ENCODE results near the gene HMCES. TPM values are rescaled to one million over a fixed set of nuclear protein-coding genes. Genes with fewer than 3 reads are reported as not detected.

HMCES gene
- total RNA-seq, 6 experiments from 2014 or later = 17.4 to 36.9 (median 20.1) TPM

GRCh38 chr3:129295286-129295685 is 16.6 kb downstream of the HMCES start:
- WGBS (ENCODE audit: insufficient coverage, low coverage, low lambda C conversion rate, missing lambda C conversion rate) = 89% methylated on average over 5 of the region's 5 CpGs
- no peak for TF ChIP-seq POLR2A (IDR thresholded peaks at IDR 0.05)
- no peak for TF ChIP-seq CTCF (IDR thresholded peaks at IDR 0.05)
- Histone ChIP-seq H3K4me1 (no peaks in the 10 kb centered on the region), H3K27ac (no peak overlapping the region), H3K27me3 (no peaks in the 10 kb centered on the region), H3K4me3 (no peak overlapping the region), H3K36me3 (peaks cover 0 to 60% (median 22%) of the 10 kb centered on the region in 4 donors), H3K9me3 (no peaks in the 10 kb centered on the region)
- no peak for DNase-seq
- no peak for ATAC-seq
- intact Hi-C loops (cut with DNase I) = no loop called here

- DNase-seq (no peak), ATAC-seq (no peak)
- no peaks in the 10 kb centered on the region for H3K4me1 ChIP-seq
- no peak for TF ChIP-seq CTCF (IDR thresholded peaks at IDR 0.05)
- TF ChIP-seq POLR2A (IDR thresholded peaks at IDR 0.05) = no peak
- peaks cover 0 to 49% (median 19%) of the 10 kb centered on the region in 4 donors for H3K36me3 ChIP-seq
- H3K4me3 ChIP-seq = no peak overlapping the region
- H3K27me3 ChIP-seq = no peaks in the 10 kb centered on the region
- intact Hi-C loops (cut with DNase I) = no loop called here
- WGBS (ENCODE audit: insufficient coverage, low coverage, low lambda C conversion rate, missing lambda C conversion rate) = 46% methylated on average over 3 of the region's 3 CpGs
- H3K9me3 ChIP-seq = no peaks in the 10 kb centered on the region
- no peak overlapping the region for H3K27ac ChIP-seq
These were observed 25.7 kb downstream of the HMCES start for GRCh38 chr3:129304146-129304961.

- 100% methylated on average over 1 of the region's 1 CpG for WGBS (ENCODE audit: insufficient coverage, low coverage, low lambda C conversion rate, missing lambda C conversion rate)
- ATAC-seq (no peak), DNase-seq (no peak)
- Histone ChIP-seq H3K27me3 (no peaks in the 10 kb centered on the region), H3K9me3 (no peaks in the 10 kb centered on the region), H3K4me1 (no peaks in the 10 kb centered on the region), H3K4me3 (no peak overlapping the region), H3K36me3 (peaks cover 0 to 45% (median 17%) of the 10 kb centered on the region in 4 donors), H3K27ac (no peak overlapping the region)
- intact Hi-C loops (cut with DNase I) = no loop called here
- no peak for TF ChIP-seq CTCF (IDR thresholded peaks at IDR 0.05)
These were observed 26.2 kb downstream of the HMCES start for GRCh38 chr3:129304962-129305222.

GRCh38 chr3:129305592-129306091 is 27.0 kb downstream of the HMCES start:
- Histone ChIP-seq H3K27me3 (no peaks in the 10 kb centered on the region), H3K4me3 (peak overlapping the region in 1 of 3 donors; percentile 3), H3K27ac (no peak overlapping the region), H3K4me1 (no peaks in the 10 kb centered on the region), H3K36me3 (peaks cover 0 to 39% (median 14%) of the 10 kb centered on the region in 4 donors), H3K9me3 (no peaks in the 10 kb centered on the region)
- TF ChIP-seq POLR2A (IDR thresholded peaks at IDR 0.05) (no peak), CTCF (IDR thresholded peaks at IDR 0.05) (no peak)
- ATAC-seq (peak; percentile 40 to 58 (median 56)), DNase-seq (peak in 1 of 3 donors; percentile 48)
- WGBS (ENCODE audit: insufficient coverage, low coverage, low lambda C conversion rate, missing lambda C conversion rate) = 56% methylated on average over 15 of the region's 26 CpGs
- intact Hi-C loops (cut with DNase I) = no loop called here

Data from right lobe of liver (tissue), 6 donors.